Thyroid gland (tissue), 4 donors: ENCODE results near the gene DOCK3.

ENCODE experiments used
- POLR2A ChIP-seq, 2 donors: fragments of 450-650 bp; IDR thresholded peaks; one replicate each; pipeline ENCODE4 v1.6.1; 2017; ENCODE audit warnings: antibody characterized with exemption in 2 of 2, mild to moderate bottlenecking in 2 of 2, moderate library complexity in 1 of 2
- TF ChIP-seq, protein P1 (sequence below), 6 experiments: fragments of 200-600 bp in 3 of 6; fragments of 450-650 bp in 3 of 6; sonication (generic) in 3 of 6; IDR thresholded peaks; one replicate each; pipeline ENCODE4 v1.5.1; 2016 to 2019; ENCODE audit warnings: antibody characterized with exemption in 6 of 6, mild to moderate bottlenecking in 2 of 6, inconsistent platforms in 1 of 6, moderate library complexity in 1 of 6

DNA sequence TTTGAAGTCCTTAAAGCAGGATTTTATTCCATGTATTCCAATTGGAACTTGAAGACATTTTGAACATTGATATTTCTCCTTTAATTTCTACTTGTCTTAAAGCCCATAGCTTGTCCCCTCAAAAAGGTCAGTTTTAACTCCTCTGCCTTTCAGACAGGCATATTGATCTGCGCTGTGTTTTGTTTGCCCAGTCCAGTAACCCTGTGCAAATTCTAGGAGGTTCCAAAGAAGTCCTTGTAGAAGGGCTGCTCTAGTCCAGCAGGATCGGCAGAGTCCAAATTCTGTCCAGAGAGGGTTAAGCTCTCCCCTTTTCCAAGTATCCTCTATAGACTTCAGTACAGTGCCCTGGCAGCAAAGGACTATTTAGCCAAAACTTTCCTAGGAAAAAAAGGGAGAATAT lies 604.7 kb downstream of the DOCK3 start:
- TF ChIP-seq, protein P1, sequence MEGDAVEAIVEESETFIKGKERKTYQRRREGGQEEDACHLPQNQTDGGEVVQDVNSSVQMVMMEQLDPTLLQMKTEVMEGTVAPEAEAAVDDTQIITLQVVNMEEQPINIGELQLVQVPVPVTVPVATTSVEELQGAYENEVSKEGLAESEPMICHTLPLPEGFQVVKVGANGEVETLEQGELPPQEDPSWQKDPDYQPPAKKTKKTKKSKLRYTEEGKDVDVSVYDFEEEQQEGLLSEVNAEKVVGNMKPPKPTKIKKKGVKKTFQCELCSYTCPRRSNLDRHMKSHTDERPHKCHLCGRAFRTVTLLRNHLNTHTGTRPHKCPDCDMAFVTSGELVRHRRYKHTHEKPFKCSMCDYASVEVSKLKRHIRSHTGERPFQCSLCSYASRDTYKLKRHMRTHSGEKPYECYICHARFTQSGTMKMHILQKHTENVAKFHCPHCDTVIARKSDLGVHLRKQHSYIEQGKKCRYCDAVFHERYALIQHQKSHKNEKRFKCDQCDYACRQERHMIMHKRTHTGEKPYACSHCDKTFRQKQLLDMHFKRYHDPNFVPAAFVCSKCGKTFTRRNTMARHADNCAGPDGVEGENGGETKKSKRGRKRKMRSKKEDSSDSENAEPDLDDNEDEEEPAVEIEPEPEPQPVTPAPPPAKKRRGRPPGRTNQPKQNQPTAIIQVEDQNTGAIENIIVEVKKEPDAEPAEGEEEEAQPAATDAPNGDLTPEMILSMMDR (IDR thresholded peaks at IDR 0.05) = no peak
- no peak for TF ChIP-seq POLR2A (IDR thresholded peaks at IDR 0.05)
